ENCODE measurements around the gene GBX1. TPM values are rescaled to one million over a fixed set of nuclear protein-coding genes. Genes with fewer than 3 reads are reported as not detected.

The GBX1 gene
- total and polyA plus RNA-seq, 4 donors = not detected

- Histone ChIP-seq H3K27me3 (ENCODE audit: control insufficient read depth in 3 of 3, insufficient read depth in 3 of 3, low read length in 2 of 3) (peaks cover 0 to 6% (median 2%) of the 10 kb centered on the region in 3 donors), H3K36me3 (ENCODE audit: control insufficient read depth in 4 of 4, insufficient read depth in 4 of 4, low read length in 4 of 4) (peaks cover 5 to 27% (median 17%) of the 10 kb centered on the region in 4 donors), H3K9ac (ENCODE audit: insufficient read depth in 1 of 2, low read length in 2 of 2) (no peak overlapping the region), H3K4me1 (ENCODE audit: control insufficient read depth in 5 of 5, insufficient read depth in 5 of 5, low read length in 5 of 5) (peaks cover 0 to 7% (median 0%) of the 10 kb centered on the region in 5 donors), H3K27ac (ENCODE audit: low read depth in 1 of 2, low read length in 1 of 2) (no peak overlapping the region), H3K4me3 (no peak overlapping the region), H3K9me3 (ENCODE audit: control insufficient read depth in 4 of 4, insufficient read depth in 3 of 4, low read length in 3 of 4) (no peaks in the 10 kb centered on the region)
- no peak for ATAC-seq (ENCODE audit: insufficient read depth, low FRiP score)
- 74 to 86% methylated on average over 3 of the region's 3 CpGs for WGBS, 2 donors
- no peak for DNase-seq
- TF ChIP-seq CTCF (IDR thresholded peaks at IDR 0.05; ENCODE audit: control extremely low read depth, extremely low read depth) = no peak
Observed at GRCh38 chr7:151146761-151147160, 20.7 kb downstream of the GBX1 start.

DNA sequence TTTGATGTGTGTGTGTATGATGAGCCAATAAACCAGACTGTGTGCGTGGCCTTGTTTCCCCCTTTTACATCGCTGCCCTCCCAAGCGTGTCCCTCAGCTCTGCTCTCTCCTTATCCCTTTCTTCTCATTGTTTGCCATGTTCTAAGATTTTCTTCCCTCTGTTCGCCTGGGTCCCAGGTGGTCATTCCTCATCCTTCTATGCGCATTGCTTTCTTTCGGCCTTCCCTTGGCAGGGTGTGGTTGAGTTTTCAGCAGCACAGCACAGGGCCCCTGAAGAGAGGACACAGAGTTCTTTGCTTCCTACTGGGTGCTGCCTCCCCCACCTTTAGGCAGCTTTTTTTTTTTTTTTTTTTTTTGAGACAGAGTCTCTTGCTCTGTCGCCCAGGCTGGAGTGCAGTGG is 23.1 kb downstream of the GBX1 start:
- DNase-seq (no peak), ATAC-seq (ENCODE audit: insufficient read depth, low FRiP score) (no peak)
- no peak for TF ChIP-seq CTCF (IDR thresholded peaks at IDR 0.05; ENCODE audit: control extremely low read depth, extremely low read depth)
- H3K9me3 ChIP-seq (ENCODE audit: control insufficient read depth in 4 of 4, insufficient read depth in 3 of 4, low read length in 3 of 4) = no peaks in the 10 kb centered on the region
- no peaks in the 10 kb centered on the region for H3K27me3 ChIP-seq (ENCODE audit: control insufficient read depth in 3 of 3, insufficient read depth in 3 of 3, low read length in 2 of 3)
- peaks cover 0 to 7% (median 0%) of the 10 kb centered on the region in 5 donors for H3K4me1 ChIP-seq (ENCODE audit: control insufficient read depth in 5 of 5, insufficient read depth in 5 of 5, low read length in 5 of 5)
- H3K4me3 ChIP-seq = no peak overlapping the region
- H3K36me3 ChIP-seq (ENCODE audit: control insufficient read depth in 4 of 4, insufficient read depth in 4 of 4, low read length in 4 of 4) = peaks cover 5 to 42% (median 25%) of the 10 kb centered on the region in 4 donors
- WGBS, 2 donors = 97% methylated on average over 7 of the region's 7 CpGs
- no peak overlapping the region for H3K9ac ChIP-seq (ENCODE audit: insufficient read depth in 1 of 2, low read length in 2 of 2)
- no peak overlapping the region for H3K27ac ChIP-seq (ENCODE audit: low read depth in 1 of 2, low read length in 1 of 2)

DNA sequence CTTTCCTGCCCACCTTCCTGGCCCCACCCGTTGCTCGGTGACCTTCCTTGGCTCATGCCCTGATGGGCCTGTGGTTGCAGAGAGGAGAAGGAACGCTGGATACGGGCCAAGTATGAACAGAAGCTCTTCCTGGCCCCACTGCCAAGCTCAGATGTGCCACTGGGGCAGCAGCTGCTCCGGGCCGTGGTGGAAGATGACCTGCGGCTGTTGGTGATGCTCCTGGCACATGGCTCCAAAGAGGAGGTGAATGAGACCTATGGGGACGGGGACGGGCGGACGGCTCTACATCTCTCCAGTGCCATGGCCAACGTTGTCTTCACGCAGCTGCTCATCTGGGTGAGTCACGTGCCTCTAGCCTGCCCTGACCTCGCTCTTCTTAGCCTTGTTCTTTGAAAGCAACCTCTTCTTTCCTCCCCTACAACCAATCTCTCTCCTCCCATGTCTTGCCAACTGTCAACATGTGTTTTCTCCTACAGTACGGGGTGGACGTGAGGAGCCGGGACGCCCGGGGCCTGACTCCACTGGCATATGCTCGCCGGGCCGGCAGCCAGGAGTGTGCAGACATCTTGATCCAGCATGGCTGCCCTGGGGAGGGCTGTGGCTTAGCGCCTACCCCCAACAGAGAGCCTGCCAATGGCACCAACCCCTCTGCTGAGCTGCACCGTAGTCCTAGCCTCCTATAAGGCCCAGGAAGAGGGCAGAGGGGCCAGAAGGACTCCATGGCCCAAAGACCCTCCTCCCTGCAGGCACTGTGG is 24.1 kb downstream of the GBX1 start:
- no peak for TF ChIP-seq CTCF (IDR thresholded peaks at IDR 0.05; ENCODE audit: control extremely low read depth, extremely low read depth)
- peaks cover 5 to 48% (median 25%) of the 10 kb centered on the region in 4 donors for H3K36me3 ChIP-seq (ENCODE audit: control insufficient read depth in 4 of 4, insufficient read depth in 4 of 4, low read length in 4 of 4)
- no peak overlapping the region for H3K9ac ChIP-seq (ENCODE audit: insufficient read depth in 1 of 2, low read length in 2 of 2)
- no peaks in the 10 kb centered on the region for H3K27me3 ChIP-seq (ENCODE audit: control insufficient read depth in 3 of 3, insufficient read depth in 3 of 3, low read length in 2 of 3)
- H3K27ac ChIP-seq (ENCODE audit: low read depth in 1 of 2, low read length in 1 of 2) = no peak overlapping the region
- H3K4me1 ChIP-seq (ENCODE audit: control insufficient read depth in 5 of 5, insufficient read depth in 5 of 5, low read length in 5 of 5) = peaks cover 0 to 7% (median 0%) of the 10 kb centered on the region in 5 donors
- ATAC-seq (ENCODE audit: insufficient read depth, low FRiP score) = no peak
- no peaks in the 10 kb centered on the region for H3K9me3 ChIP-seq (ENCODE audit: control insufficient read depth in 4 of 4, insufficient read depth in 3 of 4, low read length in 3 of 4)
- no peak overlapping the region for H3K4me3 ChIP-seq
- DNase-seq = no peak
- 83 to 85% methylated on average over 25 of the region's 25 CpGs for WGBS, 2 donors
